Natural killer cell (primary cell): ENCODE results near the gene RPS19BP1. TPM values are rescaled to one million over a fixed set of nuclear protein-coding genes. Genes with fewer than 3 reads are reported as not detected.

Experiments used
- ATAC-seq, 3 donors: fragments of 150-1000 bp in 2 of 3; fragments of 200-7000 bp in 1 of 3; cut with Tn5 transposase; 1 replicate in 1 of 3; 2 replicates in 2 of 3; pipeline ENCODE4 v1.10.0; 2021; ENCODE audit warnings: mild to moderate bottlenecking in 2 of 3, moderate library complexity in 2 of 3
- DNase-seq, 2 donors: peaks; one replicate each; pipeline versions ENCODE4 v3.0.0 to v3.0.0-alpha.2; 2013 to 2021; ENCODE audit warnings: mixed read lengths in 1 of 2
- H3K27ac ChIP-seq: one replicate; pipeline ENCODE4 v1.5.1; 2013; ENCODE audit warnings: mild to moderate bottlenecking, low read length
- H3K27me3 ChIP-seq: one replicate; pipeline ENCODE4 v1.6.1; 2013; ENCODE audit warnings: low read length; ENCODE audit not compliant: control insufficient read depth, insufficient read depth
- H3K36me3 ChIP-seq: one replicate; pipeline ENCODE4 v1.6.1; 2013; ENCODE audit warnings: low read length; ENCODE audit not compliant: control insufficient read depth, insufficient read depth
- H3K4me1 ChIP-seq: one replicate; pipeline ENCODE4 v1.6.1; 2013; ENCODE audit warnings: low read length; ENCODE audit not compliant: control insufficient read depth, insufficient read depth
- H3K4me3 ChIP-seq: one replicate; pipeline ENCODE4 v1.5.1; 2013; ENCODE audit warnings: low read length
- H3K9me3 ChIP-seq: one replicate; pipeline ENCODE4 v1.6.1; 2013; ENCODE audit warnings: low read length; ENCODE audit not compliant: control insufficient read depth, insufficient read depth
- H3K27ac Mint-ChIP-seq, 2 donors: one replicate each; pipeline ENCODE4 v1.8.0; 2022; ENCODE audit warnings: mild to moderate bottlenecking in 2 of 2, mixed read lengths in 2 of 2, moderate library complexity in 1 of 2
- H3K27me3 Mint-ChIP-seq, 2 donors: one replicate each; pipeline ENCODE4 v1.8.0; 2022; ENCODE audit warnings: low read depth in 2 of 2, mixed read lengths in 2 of 2
- H3K36me3 Mint-ChIP-seq: one replicate; pipeline ENCODE4 v1.8.0; 2022; ENCODE audit warnings: mixed read lengths
- H3K4me1 Mint-ChIP-seq, 2 donors: one replicate each; pipeline ENCODE4 v1.8.0; 2022; ENCODE audit warnings: mixed read lengths in 2 of 2
- H3K4me3 Mint-ChIP-seq: one replicate; pipeline ENCODE4 v1.8.0; 2022; ENCODE audit warnings: mild to moderate bottlenecking, moderate library complexity, mixed read lengths
- H3K9me3 Mint-ChIP-seq, 2 donors: one replicate each; pipeline ENCODE4 v1.8.0; 2022; ENCODE audit warnings: mixed read lengths in 2 of 2
- WGBS: methylation state at CpG from one replicate; pipeline ENCODE4 v1.1.7; 2013; ENCODE audit warnings: missing lambda C conversion rate; ENCODE audit not compliant: insufficient coverage; 5-methylcytosine and 5-hydroxymethylcytosine counted together
- intact Hi-C: fragments of 100-400 bp; cut with micrococcal nuclease; formaldehyde crosslinking; loops from one replicate; pipeline ENCODE4 v1.14.2; 2022
- total RNA-seq, 4 donors: library from RNA; stranded (reverse); fragments of 120-200 nt in 1 of 4; gene quantifications; one replicate each; pipeline versions ENCODE4 v1.2.3 to v1.2.4, GENCODE V29; 2013 to 2022
- TF ChIP-seq, protein P1 (sequence below): fragments of 200-600 bp; IDR thresholded peaks from one replicate; pipeline ENCODE4 v1.8.0; 2022; ENCODE audit warnings: antibody characterized with exemption

RPS19BP1 gene
- total RNA-seq, 3 donors from 2014 or later (not counting 1 experiment from before 2014, with no cell fraction given), result 56.7 to 66.5 (median 61.3) TPM

DNA sequence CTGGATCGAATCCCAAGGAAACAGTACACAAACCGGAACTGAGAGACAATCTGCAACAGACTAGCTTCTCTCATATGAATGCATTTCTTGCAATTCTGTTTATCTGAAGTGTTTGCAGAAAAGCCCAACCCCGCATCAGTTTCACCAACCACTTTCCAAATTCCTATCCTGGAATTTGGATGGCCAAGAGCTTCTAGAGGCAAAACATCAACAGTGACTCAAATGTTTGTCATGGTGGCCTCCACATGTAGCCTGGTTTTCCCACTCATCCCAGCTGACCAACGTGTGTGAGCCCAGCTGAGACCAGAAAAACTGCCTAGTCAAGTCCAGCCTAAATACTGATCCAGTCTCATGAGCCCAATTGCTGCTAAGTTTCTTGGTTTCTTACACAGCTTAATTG lies 38.8 kb downstream of the RPS19BP1 start:
- TF ChIP-seq, protein P1, sequence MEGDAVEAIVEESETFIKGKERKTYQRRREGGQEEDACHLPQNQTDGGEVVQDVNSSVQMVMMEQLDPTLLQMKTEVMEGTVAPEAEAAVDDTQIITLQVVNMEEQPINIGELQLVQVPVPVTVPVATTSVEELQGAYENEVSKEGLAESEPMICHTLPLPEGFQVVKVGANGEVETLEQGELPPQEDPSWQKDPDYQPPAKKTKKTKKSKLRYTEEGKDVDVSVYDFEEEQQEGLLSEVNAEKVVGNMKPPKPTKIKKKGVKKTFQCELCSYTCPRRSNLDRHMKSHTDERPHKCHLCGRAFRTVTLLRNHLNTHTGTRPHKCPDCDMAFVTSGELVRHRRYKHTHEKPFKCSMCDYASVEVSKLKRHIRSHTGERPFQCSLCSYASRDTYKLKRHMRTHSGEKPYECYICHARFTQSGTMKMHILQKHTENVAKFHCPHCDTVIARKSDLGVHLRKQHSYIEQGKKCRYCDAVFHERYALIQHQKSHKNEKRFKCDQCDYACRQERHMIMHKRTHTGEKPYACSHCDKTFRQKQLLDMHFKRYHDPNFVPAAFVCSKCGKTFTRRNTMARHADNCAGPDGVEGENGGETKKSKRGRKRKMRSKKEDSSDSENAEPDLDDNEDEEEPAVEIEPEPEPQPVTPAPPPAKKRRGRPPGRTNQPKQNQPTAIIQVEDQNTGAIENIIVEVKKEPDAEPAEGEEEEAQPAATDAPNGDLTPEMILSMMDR, result no peak
- Histone ChIP-seq H3K9me3 (no peaks in the 10 kb centered on the region), H3K4me1 (peaks cover 5% of the 10 kb centered on the region), H3K4me3 (no peak overlapping the region), H3K36me3 (no peaks in the 10 kb centered on the region), H3K27me3 (no peaks in the 10 kb centered on the region), H3K27ac (no peak overlapping the region)
- WGBS, result 83% methylated on average over 4 of the region's 4 CpGs
- Mint-ChIP-seq H3K4me3 (no peak overlapping the region), H3K4me1 (peaks cover 6 to 7% of the 10 kb centered on the region in 2 donors), H3K36me3 (no peaks in the 10 kb centered on the region), H3K27me3 (no peaks in the 10 kb centered on the region), H3K9me3 (no peaks in the 10 kb centered on the region), H3K27ac (no peak overlapping the region)
- no peak for DNase-seq
- intact Hi-C loops, result no loop called here
- ATAC-seq, result no peak

GRCh38 chr22:39492186-39492585 lies 40.4 kb downstream of the RPS19BP1 start:
- intact Hi-C loops, result no loop called here
- Mint-ChIP-seq H3K4me1 (peaks cover 6 to 7% of the 10 kb centered on the region in 2 donors), H3K9me3 (no peaks in the 10 kb centered on the region), H3K4me3 (no peak overlapping the region), H3K36me3 (no peaks in the 10 kb centered on the region), H3K27ac (no peak overlapping the region), H3K27me3 (no peaks in the 10 kb centered on the region)
- Histone ChIP-seq H3K27me3 (no peaks in the 10 kb centered on the region), H3K4me3 (no peak overlapping the region), H3K27ac (no peak overlapping the region), H3K36me3 (no peaks in the 10 kb centered on the region), H3K9me3 (no peaks in the 10 kb centered on the region), H3K4me1 (peaks cover 5% of the 10 kb centered on the region)
- ATAC-seq (no peak), DNase-seq (no peak)
- WGBS, result 70% methylated on average over 3 of the region's 3 CpGs
- TF ChIP-seq, protein P1, result no peak

GRCh38 chr22:39491696-39492095 lies 40.9 kb downstream of the RPS19BP1 start:
- no peak overlapping the region for H3K27ac ChIP-seq
- no peak overlapping the region for H3K4me3 Mint-ChIP-seq
- H3K27ac Mint-ChIP-seq, result no peak overlapping the region
- ATAC-seq (no peak), DNase-seq (no peak)
- H3K27me3 ChIP-seq, result no peaks in the 10 kb centered on the region
- H3K4me3 ChIP-seq, result no peak overlapping the region
- TF ChIP-seq, protein P1, result no peak
- WGBS, result 88% methylated on average over 6 of the region's 6 CpGs
- no peaks in the 10 kb centered on the region for H3K9me3 Mint-ChIP-seq
- no peaks in the 10 kb centered on the region for H3K27me3 Mint-ChIP-seq
- no peaks in the 10 kb centered on the region for H3K9me3 ChIP-seq
- intact Hi-C loops, result no loop called here
- H3K36me3 Mint-ChIP-seq, result no peaks in the 10 kb centered on the region
- no peaks in the 10 kb centered on the region for H3K36me3 ChIP-seq
- peaks cover 5% of the 10 kb centered on the region for H3K4me1 ChIP-seq
- H3K4me1 Mint-ChIP-seq, result peaks cover 6 to 7% of the 10 kb centered on the region in 2 donors

DNA sequence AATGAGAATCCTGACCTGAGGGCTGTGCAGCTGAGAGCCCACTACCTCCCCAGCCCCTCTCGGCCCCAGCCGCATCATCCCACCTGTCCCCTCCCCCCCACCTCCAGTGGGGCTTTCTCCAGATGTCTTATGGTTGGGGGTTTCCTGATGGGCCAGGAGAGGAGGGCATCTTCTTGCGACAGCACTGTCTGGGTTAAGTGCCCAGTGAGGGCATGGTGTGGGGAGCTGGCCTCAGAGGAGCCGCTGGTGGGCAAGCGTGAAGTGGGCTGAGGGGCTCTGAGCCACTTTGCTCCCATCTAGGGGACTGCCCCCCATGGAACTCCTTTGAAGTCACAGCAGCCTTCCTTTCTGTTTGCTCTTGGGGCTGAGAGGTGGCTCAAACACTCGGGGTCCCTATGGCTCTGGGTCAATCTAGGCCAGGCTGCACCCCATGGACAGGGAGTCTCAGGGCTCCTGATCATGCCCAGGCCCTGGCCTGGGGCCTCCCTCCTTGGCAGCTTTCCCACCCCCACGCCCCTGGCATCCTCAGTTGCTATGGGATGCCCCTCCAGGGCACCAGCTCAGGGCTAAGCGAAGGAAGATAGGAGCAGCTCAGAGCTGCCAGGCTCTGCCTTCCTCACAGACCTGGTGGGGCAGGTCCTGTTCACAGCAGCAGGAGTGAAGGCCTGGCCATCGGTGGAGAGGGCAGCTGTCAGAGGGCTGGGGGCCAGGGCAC lies 41.4 kb downstream of the RPS19BP1 start:
- no peak for DNase-seq
- H3K27ac Mint-ChIP-seq, result no peak overlapping the region

More for the DNA sequence above, 41.4 kb downstream of the RPS19BP1 start:
- Histone ChIP-seq H3K27ac (no peak overlapping the region), H3K36me3 (no peaks in the 10 kb centered on the region), H3K4me3 (no peak overlapping the region), H3K27me3 (no peaks in the 10 kb centered on the region), H3K4me1 (peaks cover 5% of the 10 kb centered on the region), H3K9me3 (no peaks in the 10 kb centered on the region)
- H3K9me3 Mint-ChIP-seq, result no peaks in the 10 kb centered on the region
- no peaks in the 10 kb centered on the region for H3K36me3 Mint-ChIP-seq
- H3K4me1 Mint-ChIP-seq, result peaks cover 6 to 7% of the 10 kb centered on the region in 2 donors
- intact Hi-C loops, result no loop called here
- TF ChIP-seq, protein P1, result no peak
- no peaks in the 10 kb centered on the region for H3K27me3 Mint-ChIP-seq
- WGBS, result 89% methylated on average over 7 of the region's 9 CpGs
- no peak for ATAC-seq
- no peak overlapping the region for H3K4me3 Mint-ChIP-seq
